HG02884 (cell line): ENCODE measurements around the gene TPRA1.
"Not testable (repeated sequence)": the region's sequence is repeated elsewhere in the genome, so short reads cannot be mapped to it uniquely, and the experiment has no call there.

Source experiments
- ATAC-seq: cut with Tn5 transposase; IDR thresholded peaks from one replicate; pipeline ENCODE4 v1.9.1; 2021; ENCODE audit warnings: mild to moderate bottlenecking, moderate library complexity; ENCODE audit not compliant: unreplicated experiment

The TPRA1 gene

DNA sequence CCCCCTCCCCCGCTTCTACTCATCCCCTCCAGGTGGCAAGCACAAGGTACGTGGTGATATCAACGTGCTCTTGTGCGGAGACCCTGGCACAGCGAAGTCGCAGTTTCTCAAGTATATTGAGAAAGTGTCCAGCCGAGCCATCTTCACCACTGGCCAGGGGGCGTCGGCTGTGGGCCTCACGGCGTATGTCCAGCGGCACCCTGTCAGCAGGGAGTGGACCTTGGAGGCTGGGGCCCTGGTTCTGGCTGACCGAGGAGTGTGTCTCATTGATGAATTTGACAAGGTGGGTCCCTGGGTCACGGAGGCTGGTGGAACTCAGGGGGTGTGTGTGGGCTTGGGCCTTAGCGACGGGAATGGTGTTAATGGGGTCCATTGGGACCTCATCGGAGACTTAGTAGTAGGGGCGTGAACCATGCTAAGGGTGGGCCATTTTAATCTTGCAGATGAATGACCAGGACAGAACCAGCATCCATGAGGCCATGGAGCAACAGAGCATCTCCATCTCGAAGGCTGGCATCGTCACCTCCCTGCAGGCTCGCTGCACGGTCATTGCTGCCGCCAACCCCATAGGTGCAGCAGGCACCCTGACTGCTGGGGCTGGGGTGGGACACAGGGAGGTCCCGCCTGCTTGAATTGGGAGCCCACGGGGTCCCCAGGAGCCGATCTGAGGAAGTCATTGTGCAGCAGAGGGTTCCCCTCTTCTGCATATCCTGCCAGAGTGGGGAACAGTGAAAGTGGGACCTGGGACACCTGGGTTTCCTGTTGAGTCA, 26.5 kb upstream of the TPRA1 start:
- no peak for ATAC-seq

DNA sequence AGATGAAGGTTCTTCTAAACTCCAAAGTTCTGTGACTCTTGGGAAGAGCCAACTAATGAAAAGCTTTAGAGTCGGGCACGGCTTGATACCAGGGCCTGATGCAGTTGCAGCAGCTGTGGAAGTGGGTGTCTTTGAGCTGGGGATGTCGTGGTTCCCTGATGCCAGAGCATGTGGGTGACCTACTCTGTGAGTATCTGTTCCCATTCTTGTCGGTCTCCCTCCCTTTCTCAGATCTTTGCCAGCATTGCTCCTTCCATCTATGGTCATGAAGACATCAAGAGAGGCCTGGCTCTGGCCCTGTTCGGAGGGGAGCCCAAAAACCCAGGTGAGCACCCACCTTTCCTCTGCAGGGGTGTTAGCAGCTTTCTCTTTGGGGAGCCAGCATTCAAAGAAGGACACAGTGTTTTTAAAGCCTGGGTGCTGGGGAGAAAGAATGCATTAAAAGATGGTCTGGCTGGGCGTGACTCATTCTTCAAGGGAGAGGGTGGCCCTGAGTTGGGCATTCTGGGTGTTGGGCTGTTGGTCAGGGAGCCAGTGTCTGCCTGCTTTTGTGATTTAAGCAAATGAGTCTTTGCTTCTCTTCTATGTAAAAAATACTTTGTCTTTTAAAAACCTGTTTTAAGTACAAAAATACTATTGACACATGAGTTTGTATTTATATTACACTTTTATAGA, 25.2 kb upstream of the TPRA1 start:
- ATAC-seq = no peak

DNA sequence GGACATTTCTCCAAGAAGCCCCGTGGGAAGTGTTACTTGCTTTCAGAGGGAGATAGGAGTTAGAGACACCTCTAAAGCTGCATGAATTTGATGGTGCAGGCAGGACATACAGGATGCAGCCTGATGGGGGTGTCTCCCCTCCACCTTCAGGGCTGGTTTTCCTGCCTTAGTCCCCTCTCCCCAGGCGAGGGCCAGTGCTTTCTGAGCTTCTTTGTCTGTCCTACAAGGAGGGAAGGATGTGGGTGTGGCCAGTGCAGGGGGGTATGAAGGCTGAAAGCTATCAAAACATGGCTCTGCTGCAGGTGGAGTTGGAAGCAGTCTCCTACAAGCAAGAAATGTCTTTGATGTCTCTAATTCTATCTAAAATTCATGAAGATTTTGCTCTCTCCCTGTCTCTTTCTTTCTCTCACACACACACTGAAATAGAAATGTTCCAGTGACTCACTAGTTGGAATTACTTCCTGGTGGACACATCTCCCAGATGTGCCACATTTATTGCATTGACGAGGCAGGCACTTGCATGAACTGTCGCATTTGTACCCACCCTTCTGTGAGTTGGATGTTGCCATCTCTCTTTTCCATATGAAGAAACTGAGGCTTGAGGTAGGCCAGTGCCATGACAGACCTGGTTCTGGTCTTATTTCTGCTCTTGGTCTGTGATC, 24.5 kb upstream of the TPRA1 start:
- ATAC-seq = no peak

- no peak for ATAC-seq
Measured at GRCh38 chr3:127613406-127613805, 22.9 kb upstream of the TPRA1 start.

GRCh38 chr3:127612966-127613365, 22.4 kb upstream of the TPRA1 start:
- no peak for ATAC-seq

DNA sequence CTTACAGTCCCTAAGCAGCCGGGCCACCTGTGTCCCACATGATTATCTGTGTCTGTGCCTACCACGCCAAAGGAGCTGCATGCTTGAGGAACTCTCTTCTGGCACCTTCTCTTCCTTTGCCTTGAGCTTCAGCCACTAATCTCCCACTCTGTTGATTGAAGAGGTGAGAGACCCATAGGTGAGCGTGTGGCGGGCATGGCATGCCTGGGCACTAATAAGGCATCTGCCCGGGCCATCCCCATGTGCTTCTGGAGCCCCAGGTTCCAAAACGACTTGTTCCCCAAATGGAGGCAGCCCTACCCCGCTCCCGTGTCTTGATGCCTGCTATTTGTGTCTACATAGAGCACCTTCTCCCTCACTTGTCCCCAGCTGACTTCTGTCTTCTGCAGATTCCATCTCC, 20.7 kb upstream of the TPRA1 start:
- no peak for ATAC-seq

DNA sequence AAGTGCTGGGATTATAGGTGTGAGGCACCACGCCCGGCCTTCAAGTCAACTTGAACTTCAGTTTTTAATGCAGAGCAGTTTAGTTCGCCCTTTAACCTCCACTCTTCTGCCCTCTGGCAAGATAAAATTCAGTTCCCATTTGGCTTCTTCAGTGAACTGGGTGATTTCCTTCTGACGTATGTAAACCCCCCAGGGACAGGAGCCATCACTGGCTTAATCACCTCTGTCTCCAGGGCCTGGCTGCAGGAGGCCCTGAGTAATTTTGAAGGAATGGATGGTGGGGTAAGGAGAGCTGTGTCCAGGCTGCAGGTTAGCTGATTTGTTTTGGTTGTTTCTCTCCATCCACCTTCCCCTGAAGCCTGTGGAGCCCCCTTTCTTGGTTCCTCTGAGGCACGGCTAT, 19.6 kb upstream of the TPRA1 start:
- ATAC-seq = no peak

DNA sequence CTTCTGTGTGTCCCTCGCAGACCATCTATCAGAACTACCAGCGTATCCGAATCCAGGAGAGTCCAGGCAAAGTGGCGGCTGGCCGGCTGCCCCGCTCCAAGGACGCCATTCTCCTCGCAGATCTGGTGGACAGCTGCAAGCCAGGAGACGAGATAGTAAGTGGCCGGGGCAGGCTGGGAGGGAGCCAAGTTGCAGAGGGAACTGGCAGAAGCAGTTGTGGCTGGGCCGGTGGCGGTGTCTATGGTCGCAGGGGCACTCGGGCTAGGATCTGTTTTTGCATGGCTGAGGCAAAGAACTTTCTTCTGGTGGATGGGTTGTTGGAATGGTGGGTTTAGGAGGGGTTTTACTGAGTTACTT, 17.8 kb upstream of the TPRA1 start:
- no peak for ATAC-seq

DNA sequence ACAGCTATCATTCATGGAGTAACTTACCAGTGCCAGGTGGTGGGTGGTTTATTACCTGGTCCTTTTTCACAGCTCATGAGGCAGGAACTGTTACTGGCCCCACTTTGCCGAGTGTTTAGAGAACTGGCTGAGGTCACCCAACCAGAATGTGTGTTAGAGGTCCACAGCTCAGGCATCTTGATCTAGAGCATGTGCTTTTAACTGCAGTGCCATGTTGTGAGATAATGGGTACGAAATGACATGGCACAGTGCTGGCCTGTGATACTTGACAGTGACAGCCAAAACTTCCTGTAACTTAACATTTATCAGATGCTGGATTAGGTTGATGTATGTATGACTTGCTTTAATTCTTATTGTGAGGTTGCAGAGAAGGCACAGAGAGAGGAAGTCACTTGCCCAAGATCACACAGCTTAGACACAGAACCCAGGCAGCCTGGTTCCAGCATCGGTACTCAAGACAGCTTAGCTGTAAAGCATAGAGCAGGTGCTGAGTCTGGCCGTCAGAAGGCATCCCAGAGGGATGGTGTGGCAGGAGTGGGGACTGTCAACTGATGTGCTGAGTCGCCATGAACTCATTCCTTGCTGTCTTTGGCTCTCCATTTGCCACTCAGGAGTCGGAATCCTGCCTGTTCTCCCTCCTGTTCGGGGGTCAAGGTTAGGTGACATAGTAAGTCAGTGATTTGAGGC, 17.3 kb upstream of the TPRA1 start:
- no peak for ATAC-seq

DNA sequence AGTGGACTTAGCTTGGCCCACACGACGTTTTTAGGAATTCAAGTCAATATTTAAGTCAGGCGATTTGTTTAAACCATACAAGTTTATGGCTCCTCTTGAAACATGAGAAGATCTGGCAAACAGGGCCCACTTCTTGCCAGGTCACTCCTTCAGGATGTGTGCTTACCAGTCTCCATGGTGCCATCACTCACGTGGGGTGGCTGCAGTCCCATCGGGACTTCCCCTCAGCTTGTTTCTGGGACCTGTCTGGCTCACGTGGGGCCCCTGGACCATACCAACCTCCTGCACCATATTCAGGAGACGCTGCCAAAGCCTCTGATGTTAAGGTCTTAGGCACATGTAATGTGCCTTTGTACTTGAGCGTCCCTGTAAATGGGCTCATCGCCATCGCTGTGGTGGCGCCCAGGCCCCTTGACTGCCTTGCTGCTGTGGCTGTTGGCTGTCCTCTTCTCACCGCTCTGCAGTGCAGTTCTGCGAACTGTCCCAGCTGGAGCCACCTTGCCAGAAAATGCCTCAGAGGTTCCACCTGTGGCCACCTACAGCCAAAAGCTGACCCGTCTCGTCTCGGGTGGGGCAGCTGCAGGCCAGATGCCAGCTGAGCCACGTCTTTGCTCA, 16.6 kb upstream of the TPRA1 start:
- ATAC-seq = no peak

DNA sequence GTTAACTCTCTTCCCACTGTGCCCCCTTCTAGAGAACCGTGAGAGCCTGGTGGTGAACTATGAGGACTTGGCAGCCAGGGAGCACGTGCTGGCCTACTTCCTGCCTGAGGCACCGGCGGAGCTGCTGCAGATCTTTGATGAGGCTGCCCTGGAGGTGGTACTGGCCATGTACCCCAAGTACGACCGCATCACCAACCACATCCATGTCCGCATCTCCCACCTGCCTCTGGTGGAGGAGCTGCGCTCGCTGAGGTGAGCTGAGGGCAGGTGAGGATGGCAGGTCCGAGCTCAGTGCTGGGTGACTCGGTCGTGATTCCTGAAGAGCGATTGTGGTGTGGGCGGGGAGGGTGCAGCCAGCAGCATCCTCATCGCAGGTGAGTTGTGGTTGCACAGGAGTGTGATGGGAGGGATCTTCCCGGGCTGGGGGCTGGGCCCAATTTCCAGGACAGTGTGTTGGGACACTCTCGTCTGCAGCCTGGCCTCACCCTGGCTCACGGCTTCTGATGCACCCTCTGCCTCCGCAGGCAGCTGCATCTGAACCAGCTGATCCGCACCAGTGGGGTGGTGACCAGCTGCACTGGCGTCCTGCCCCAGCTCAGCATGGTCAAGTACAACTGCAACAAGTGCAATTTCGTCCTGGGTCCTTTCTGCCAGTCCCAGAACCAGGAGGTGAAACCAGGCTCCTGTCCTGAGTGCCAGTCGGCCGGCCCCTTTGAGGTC, 15.7 kb upstream of the TPRA1 start:
- ATAC-seq = no peak

- not testable (repeated sequence) for ATAC-seq
Measured at GRCh38 chr3:127605547-127605946, 15.0 kb upstream of the TPRA1 start.

DNA sequence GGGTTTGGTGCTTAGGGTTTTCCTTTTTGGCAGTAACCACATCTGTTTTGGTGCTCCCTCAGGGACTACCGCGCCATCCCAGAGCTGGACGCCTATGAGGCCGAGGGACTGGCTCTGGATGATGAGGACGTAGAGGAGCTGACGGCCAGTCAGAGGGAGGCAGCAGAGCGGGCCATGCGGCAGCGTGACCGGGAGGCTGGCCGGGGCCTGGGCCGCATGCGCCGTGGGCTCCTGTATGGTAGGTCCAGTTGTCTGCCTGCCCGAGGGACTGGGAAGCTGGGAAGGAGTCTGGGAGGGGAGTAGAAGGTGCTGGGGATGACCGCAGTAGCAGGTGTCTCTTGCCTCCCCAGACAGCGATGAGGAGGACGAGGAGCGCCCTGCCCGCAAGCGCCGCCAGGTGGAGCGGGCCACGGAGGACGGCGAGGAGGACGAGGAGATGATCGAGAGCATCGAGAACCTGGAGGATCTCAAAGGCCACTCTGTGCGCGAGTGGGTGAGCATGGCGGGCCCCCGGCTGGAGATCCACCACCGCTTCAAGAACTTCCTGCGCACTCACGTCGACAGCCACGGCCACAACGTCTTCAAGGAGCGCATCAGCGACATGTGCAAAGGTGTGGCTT, 14.1 kb upstream of the TPRA1 start:
- ATAC-seq = no peak

GRCh38 chr3:127604035-127604434, 13.5 kb upstream of the TPRA1 start:
- ATAC-seq = no peak

- no peak for ATAC-seq
Measured at GRCh38 chr3:127600749-127601456, 10.4 kb upstream of the TPRA1 start.

GRCh38 chr3:127598841-127599570, 8.5 kb upstream of the TPRA1 start:
- no peak for ATAC-seq

DNA sequence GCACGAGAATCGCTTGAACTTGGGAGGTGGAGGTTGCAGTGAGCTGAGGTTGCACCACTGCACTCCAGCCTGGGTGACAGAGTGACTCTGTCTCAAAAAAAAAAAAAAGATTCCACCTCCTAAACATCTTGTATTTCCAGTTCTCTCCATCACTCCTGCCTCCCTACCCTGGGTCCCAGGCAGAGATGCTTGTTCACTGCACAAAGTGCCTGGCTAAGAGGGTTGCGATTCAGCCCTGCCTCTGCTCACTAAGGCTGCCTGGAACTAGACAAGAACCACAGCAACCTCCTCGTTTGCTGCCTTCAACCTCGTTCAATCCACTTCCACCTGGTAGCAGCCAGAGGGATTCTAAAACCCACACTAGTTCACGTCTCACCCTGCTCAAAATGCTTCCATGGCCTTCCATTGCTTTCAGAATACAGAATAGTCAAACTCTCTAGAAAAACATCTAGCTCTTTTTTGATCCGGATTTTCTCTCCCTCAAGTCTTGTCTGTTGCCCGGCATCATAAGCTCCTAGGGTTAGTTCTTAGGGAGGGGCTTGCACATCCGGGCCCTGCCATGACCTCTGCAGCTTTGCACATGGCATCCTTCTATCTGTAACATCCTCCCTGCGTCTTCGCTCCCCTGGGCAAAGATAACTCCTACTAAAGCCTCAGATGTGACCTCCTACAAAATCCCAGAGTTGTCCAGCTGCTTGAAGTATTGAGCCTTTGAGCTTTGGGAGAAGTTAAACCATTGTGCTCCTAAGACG, 6.7 kb upstream of the TPRA1 start:
- no peak for ATAC-seq

DNA sequence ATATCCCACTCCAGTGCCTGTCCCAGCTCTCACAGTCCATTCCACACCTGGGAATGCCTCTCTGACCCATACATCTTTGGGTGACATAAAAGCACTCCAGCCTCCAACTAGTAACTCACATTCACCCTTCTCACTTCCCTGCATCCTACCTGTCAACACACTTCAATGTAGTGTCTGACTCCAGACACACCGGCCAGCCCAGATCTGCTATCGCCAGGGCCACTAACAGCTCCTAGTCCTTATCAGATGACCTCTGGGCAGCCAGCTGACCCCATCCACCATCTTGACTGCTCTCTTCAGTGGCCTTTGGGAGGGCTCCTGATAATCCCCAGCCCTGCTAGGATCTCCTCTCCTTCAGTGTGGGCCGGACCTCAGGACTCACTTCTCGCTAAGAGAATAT, 4.8 kb upstream of the TPRA1 start:
- no peak for ATAC-seq
